Fibroblast of lung (primary cell): ENCODE results near the gene RGS3. TPM values are rescaled to one million over a fixed set of nuclear protein-coding genes. Genes with fewer than 3 reads are reported as not detected.

ENCODE experiments used
- DNase-seq, 2 donors: peaks; one replicate each; pipeline versions ENCODE4 v3.0.0 to v3.0.0-alpha.2; 2010; ENCODE audit warnings: low read depth in 2 of 2
- H2AFZ ChIP-seq: 2 replicates; pipeline ENCODE4 v1.5.1; 2012; ENCODE audit warnings: low read length, control low read depth, inconsistent platforms
- H3K27ac ChIP-seq: 2 replicates; pipeline ENCODE4 v1.5.1; 2011; ENCODE audit warnings: low read length, control low read depth; ENCODE audit not compliant: insufficient read depth
- H3K27me3 ChIP-seq: 2 replicates; pipeline ENCODE4 v1.5.1; 2011; ENCODE audit warnings: mild to moderate bottlenecking, low read length; ENCODE audit not compliant: control insufficient read depth, insufficient read depth
- H3K36me3 ChIP-seq: 2 replicates; pipeline ENCODE4 v1.5.1; 2011; ENCODE audit warnings: low read length; ENCODE audit not compliant: control insufficient read depth, insufficient read depth
- H3K4me1 ChIP-seq: 2 replicates; pipeline ENCODE4 v1.5.1; 2011; ENCODE audit warnings: low read length; ENCODE audit not compliant: control insufficient read depth, insufficient read depth; ENCODE audit errors: extremely low read depth
- H3K4me2 ChIP-seq: 2 replicates; pipeline ENCODE4 v1.5.1; 2011; ENCODE audit warnings: low read length, control low read depth; ENCODE audit not compliant: insufficient read depth; ENCODE audit errors: extremely low read depth
- H3K4me3 ChIP-seq, 4 experiments: fragments of 200-600 bp in 1 of 4; sonication (generic) in 1 of 4; replicated peaks in 1 of 4; 2 replicates each; pipeline ENCODE4 v1.5.1; 2011 to 2016; ENCODE audit warnings: low read length in 4 of 4, low read depth in 3 of 4, mild to moderate bottlenecking in 3 of 4, control low read depth in 2 of 4, inconsistent platforms in 1 of 4, mixed read lengths in 1 of 4; ENCODE audit not compliant: insufficient read depth in 1 of 4; ENCODE audit errors: control extremely low read depth in 1 of 4
- H3K79me2 ChIP-seq: 2 replicates; pipeline ENCODE4 v1.5.1; 2012; ENCODE audit warnings: mild to moderate bottlenecking, low read length, inconsistent platforms; ENCODE audit not compliant: control insufficient read depth, insufficient read depth
- H3K9ac ChIP-seq: 2 replicates; pipeline ENCODE4 v1.5.1; 2011; ENCODE audit warnings: mild to moderate bottlenecking, low read length, control low read depth; ENCODE audit not compliant: insufficient read depth
- H3K9me3 ChIP-seq: 2 replicates; pipeline ENCODE4 v1.5.1; 2012; ENCODE audit warnings: low read depth, low read length; ENCODE audit not compliant: control insufficient read depth, insufficient read depth
- H4K20me1 ChIP-seq: 2 replicates; pipeline ENCODE4 v1.5.1; 2011; ENCODE audit warnings: low read length; ENCODE audit not compliant: control insufficient read depth, insufficient read depth; ENCODE audit errors: extremely low read depth
- CTCF ChIP-seq, 2 donors: IDR thresholded peaks in 1 of 2; conservative IDR thresholded peaks in 1 of 2; 1 replicate in 1 of 2; 2 replicates in 1 of 2; pipeline ENCODE4 v1.5.1; 2011 to 2012; ENCODE audit warnings: low read length in 2 of 2, control low read depth in 1 of 2, inconsistent platforms in 1 of 2, low read depth in 1 of 2, mild to moderate bottlenecking in 1 of 2
- EZH2 ChIP-seq: IDR thresholded peaks from 2 replicates; pipeline ENCODE4 v1.5.1; 2012; ENCODE audit warnings: low read length, control low read depth, mild to moderate bottlenecking; ENCODE audit errors: missing control alignments
- polyA plus RNA-seq, 2 donors: library from polyadenylated mRNA; depleted of rRNA in 1 of 2; stranded (reverse) in 1 of 2; unstranded in 1 of 2; fragments of >200 nt; gene quantifications; 2 replicates each; pipeline ENCODE4 v1.2.1, GENCODE V29; 2011 to 2012; ENCODE audit warnings: missing spikeins in 1 of 2
- total RNA-seq: library from RNA; depleted of rRNA; stranded (reverse); fragments of >200 nt; gene quantifications from 2 replicates; pipeline ENCODE4 v1.2.1, GENCODE V29; 2014

Gene RGS3
- total and polyA plus RNA-seq, 2 donors (not counting 1 experiment from before 2014, with no cell fraction given), result 48.1 to 74.3 TPM

DNA sequence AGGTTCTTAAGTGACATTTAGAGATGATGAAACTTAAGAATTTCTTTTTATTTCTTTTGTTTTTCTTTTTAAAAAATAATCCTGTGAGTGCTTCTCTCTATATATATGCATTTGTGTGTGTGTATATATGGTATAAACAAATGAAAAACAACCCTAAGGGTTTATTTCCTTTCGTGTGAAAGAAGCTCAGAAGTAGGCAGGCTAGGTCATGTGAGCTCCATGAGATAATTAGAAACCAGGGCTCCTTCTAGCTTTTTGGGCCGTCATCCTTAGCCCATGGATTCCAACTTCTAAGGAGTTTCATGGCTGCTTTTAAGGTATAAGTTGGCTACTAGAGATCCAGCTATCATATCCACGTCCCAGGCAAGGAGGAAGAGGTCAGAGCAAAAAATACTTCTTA lies 41.8 kb upstream of the RGS3 start:
- H3K79me2 ChIP-seq, result no peaks in the 10 kb centered on the region
- no peak overlapping the region for H3K4me3 ChIP-seq
- TF ChIP-seq CTCF (conservative IDR thresholded peaks at IDR 0.05 in 1 of 2, IDR thresholded peaks at IDR 0.05 in 1 of 2; ENCODE audit: low read depth in 1 of 2, low read length in 2 of 2) (no peak), EZH2 (no peak)

DNA sequence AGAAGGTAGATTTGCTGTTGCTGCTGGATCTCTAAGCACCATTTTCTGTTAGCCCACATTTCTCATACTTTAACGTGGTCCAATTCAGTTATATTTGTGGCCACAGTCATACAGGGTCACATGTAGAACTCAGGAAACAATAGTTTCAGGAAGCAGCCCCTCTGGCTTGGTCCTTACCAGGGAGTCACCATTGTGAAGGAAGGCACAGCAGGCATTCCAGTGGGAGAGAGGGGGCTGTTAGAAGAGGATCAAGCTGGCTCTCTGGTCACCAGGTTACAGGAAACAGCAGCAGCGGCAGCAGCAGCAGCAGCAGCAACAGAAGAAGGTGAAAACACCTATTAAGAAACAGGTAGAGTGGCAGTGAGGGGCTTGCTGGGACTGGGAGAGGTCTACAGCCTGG lies 38.5 kb upstream of the RGS3 start:
- TF ChIP-seq EZH2, result no peak
- Histone ChIP-seq H3K9me3 (no peaks in the 10 kb centered on the region), H3K27ac (no peak overlapping the region), H3K79me2 (no peaks in the 10 kb centered on the region), H3K4me3 (no peak overlapping the region), H2AFZ (no peak overlapping the region), H3K4me2 (no peak overlapping the region), H4K20me1 (no peaks in the 10 kb centered on the region), H3K9ac (no peak overlapping the region), H3K27me3 (peaks cover 7% of the 10 kb centered on the region), H3K36me3 (no peaks in the 10 kb centered on the region), H3K4me1 (no peaks in the 10 kb centered on the region)
- no peak for DNase-seq

More for the DNA sequence above, 41.8 kb upstream of the RGS3 start:
- Histone ChIP-seq H3K27me3 (peaks cover 7% of the 10 kb centered on the region), H3K4me1 (no peaks in the 10 kb centered on the region), H3K9ac (no peak overlapping the region), H3K4me2 (no peak overlapping the region), H3K27ac (no peak overlapping the region), H4K20me1 (no peaks in the 10 kb centered on the region), H2AFZ (no peak overlapping the region), H3K36me3 (no peaks in the 10 kb centered on the region), H3K9me3 (no peaks in the 10 kb centered on the region)
- DNase-seq, result no peak

GRCh38 chr9:113426701-113427100 lies 36.8 kb upstream of the RGS3 start:
- Histone ChIP-seq H3K9ac (no peak overlapping the region), H3K79me2 (no peaks in the 10 kb centered on the region), H3K4me1 (no peaks in the 10 kb centered on the region), H3K27ac (no peak overlapping the region), H3K4me2 (no peak overlapping the region), H2AFZ (no peak overlapping the region), H3K27me3 (peaks cover 7% of the 10 kb centered on the region), H3K9me3 (no peaks in the 10 kb centered on the region), H3K36me3 (no peaks in the 10 kb centered on the region), H3K4me3 (no peak overlapping the region), H4K20me1 (no peaks in the 10 kb centered on the region)
- DNase-seq, result no peak
- TF ChIP-seq EZH2 (no peak), CTCF (conservative IDR thresholded peaks at IDR 0.05 in 1 of 2, IDR thresholded peaks at IDR 0.05 in 1 of 2; ENCODE audit: low read depth in 1 of 2, low read length in 2 of 2) (no peak)
